Activated naive CD8-positive, alpha-beta T cell (primary cell): ENCODE measurements around the gene POMT1.
A peak's percentile ranks its signal among the peaks of the same experiment; 100 is the strongest.
"Not testable (repeated sequence)": the region's sequence is repeated elsewhere in the genome, so short reads cannot be mapped to it uniquely, and the experiment has no call there.

Source experiments
- H3K27ac Mint-ChIP-seq: one replicate; pipeline ENCODE4 v1.8.0; 2021; ENCODE audit warnings: mixed read lengths
- H3K27me3 Mint-ChIP-seq: one replicate; pipeline ENCODE4 v1.8.0; 2021; ENCODE audit warnings: mixed read lengths
- H3K36me3 Mint-ChIP-seq: one replicate; pipeline ENCODE4 v1.8.0; 2021; ENCODE audit warnings: mixed read lengths
- H3K4me1 Mint-ChIP-seq: one replicate; pipeline ENCODE4 v1.8.0; 2021; ENCODE audit warnings: low read depth, mixed read lengths
- H3K4me3 Mint-ChIP-seq: one replicate; pipeline ENCODE4 v1.8.0; 2021; ENCODE audit warnings: mild to moderate bottlenecking, mixed read lengths
- H3K9me3 Mint-ChIP-seq: one replicate; pipeline ENCODE4 v1.8.0; 2021; ENCODE audit warnings: low read depth, mixed read lengths

POMT1 gene, protein sequence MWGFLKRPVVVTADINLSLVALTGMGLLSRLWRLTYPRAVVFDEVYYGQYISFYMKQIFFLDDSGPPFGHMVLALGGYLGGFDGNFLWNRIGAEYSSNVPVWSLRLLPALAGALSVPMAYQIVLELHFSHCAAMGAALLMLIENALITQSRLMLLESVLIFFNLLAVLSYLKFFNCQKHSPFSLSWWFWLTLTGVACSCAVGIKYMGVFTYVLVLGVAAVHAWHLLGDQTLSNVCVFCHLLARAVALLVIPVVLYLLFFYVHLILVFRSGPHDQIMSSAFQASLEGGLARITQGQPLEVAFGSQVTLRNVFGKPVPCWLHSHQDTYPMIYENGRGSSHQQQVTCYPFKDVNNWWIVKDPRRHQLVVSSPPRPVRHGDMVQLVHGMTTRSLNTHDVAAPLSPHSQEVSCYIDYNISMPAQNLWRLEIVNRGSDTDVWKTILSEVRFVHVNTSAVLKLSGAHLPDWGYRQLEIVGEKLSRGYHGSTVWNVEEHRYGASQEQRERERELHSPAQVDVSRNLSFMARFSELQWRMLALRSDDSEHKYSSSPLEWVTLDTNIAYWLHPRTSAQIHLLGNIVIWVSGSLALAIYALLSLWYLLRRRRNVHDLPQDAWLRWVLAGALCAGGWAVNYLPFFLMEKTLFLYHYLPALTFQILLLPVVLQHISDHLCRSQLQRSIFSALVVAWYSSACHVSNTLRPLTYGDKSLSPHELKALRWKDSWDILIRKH

DNA sequence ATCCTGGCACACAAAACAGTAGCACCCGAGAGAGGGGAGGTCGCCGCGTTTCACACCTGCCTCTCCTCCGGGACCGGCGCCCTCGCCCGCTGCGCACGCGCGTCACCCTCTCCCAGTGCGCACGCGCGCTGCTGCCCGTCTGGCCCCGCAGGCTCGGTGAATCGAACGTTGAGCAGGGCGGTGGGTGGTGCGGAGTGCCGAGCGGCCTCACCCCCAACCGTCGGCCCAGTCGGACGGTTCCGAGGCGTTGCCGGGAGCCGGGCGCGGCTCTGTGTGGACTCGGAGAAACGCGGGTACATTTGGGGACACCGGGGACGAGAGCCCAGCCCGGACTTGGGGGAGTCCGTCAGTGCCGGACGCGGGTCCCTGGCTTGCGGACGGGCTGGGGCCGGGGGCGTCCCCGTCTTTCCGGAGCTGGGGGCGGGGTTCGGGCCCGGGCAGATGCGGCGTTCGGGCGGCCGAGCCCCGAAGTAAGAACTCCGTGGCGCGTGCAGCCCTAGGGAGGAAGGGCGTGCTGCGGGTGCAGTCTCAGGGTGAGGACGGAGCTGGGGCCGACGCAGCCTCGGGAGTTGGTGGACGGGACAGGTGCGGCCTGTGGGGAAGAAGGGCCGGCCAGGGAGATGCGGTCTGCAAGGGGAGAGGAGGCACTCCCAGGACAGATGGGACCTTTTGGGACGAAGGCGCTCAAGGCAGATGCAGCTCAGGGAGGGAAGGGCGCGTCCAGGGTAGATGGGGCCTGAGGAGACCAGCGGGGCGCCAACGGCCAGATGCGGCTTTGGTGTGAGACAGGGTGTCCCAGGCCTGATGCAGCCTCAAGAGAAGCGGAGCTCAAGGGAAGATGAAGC lies at the start of gene POMT1:
Gene POMT1, plus strand, starts transcription at position 138 of the 845 bp plus-strand sequence. CDS start 1,301 bp downstream, outside the sequence.
- H3K27ac Mint-ChIP-seq = peak within 1 kb of the TSS; percentile 86
- H3K36me3 Mint-ChIP-seq = peaks cover 4% of the 10 kb centered on the region
- no peaks in the 10 kb centered on the region for H3K9me3 Mint-ChIP-seq
- H3K4me1 Mint-ChIP-seq = peaks cover 67% of the 10 kb centered on the region
- H3K27me3 Mint-ChIP-seq = no peaks in the 10 kb centered on the region
- peak within 1 kb of the TSS; percentile 94 for H3K4me3 Mint-ChIP-seq

DNA sequence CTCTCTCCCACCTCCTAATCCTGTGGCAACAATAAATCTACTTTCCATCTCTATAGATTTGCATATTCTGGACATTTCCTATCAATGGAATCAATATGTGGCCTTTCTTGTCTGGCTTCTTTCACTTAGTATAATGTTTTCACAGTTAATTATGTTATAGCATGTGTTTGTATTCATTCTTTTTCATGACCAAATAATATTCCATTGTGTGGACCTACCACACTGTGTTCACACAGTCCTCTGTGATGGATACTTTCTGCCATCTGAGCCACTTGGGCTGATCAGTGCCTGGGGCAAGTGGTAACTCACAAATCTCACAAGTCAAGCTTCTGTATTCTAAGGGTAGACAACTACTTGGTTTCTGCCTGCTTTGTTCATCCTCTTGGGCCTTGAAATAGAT lies 48.7 kb upstream of the POMT1 start:
- Mint-ChIP-seq H3K27me3 (no peaks in the 10 kb centered on the region), H3K4me1 (peaks cover 22% of the 10 kb centered on the region), H3K4me3 (no peak overlapping the region), H3K36me3 (peaks cover 8% of the 10 kb centered on the region), H3K9me3 (no peaks in the 10 kb centered on the region), H3K27ac (no peak overlapping the region)

DNA sequence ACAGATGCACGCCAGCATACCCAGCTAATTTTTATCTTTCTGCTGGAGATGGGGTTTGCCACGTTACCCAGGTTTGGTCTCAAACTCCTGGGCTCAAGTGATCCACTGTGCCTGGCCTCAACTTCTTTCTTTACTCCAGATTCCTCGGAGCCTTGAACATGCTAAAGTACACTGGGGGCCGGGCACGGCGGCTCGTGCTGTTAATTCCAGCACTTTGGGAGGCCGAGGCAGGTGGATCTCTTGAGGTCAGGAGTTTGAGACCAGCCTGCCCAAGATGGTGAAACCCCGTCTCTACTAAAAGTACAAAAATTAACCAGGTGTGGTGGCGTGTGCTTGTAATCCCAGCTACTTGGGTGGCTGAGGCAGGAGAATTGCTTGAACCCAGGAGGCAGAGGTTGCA lies 47.1 kb upstream of the POMT1 start:
- not testable (repeated sequence) for H3K27ac Mint-ChIP-seq, H3K27me3 Mint-ChIP-seq, H3K4me3 Mint-ChIP-seq, H3K9me3 Mint-ChIP-seq
- H3K36me3 Mint-ChIP-seq = peaks cover 10% of the 10 kb centered on the region
- H3K4me1 Mint-ChIP-seq = peaks cover 14% of the 10 kb centered on the region

DNA sequence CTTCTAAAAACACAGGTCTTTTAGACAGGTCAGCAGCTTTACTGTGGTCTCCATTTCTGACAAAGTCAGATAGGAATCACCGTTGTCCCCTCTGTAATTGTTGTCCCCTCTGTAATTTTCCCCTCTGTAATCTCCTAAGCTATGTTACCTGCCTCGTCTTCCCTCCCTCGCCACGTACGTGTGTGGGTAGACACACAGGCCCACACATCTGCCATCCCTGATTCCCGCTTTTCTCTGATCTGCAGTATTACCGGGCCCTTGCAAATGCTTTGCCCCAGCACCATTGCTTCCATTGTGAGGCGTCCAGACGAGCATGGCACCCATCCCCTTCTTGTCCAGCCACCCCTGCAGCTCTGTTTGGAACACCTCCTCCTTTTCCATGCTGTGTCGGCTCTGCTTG lies 45.0 kb upstream of the POMT1 start:
- Mint-ChIP-seq H3K27me3 (no peaks in the 10 kb centered on the region), H3K36me3 (peaks cover 10% of the 10 kb centered on the region), H3K4me1 (peaks cover 5% of the 10 kb centered on the region), H3K9me3 (no peaks in the 10 kb centered on the region), H3K4me3 (no peak overlapping the region), H3K27ac (peak overlapping the region; percentile 12)

DNA sequence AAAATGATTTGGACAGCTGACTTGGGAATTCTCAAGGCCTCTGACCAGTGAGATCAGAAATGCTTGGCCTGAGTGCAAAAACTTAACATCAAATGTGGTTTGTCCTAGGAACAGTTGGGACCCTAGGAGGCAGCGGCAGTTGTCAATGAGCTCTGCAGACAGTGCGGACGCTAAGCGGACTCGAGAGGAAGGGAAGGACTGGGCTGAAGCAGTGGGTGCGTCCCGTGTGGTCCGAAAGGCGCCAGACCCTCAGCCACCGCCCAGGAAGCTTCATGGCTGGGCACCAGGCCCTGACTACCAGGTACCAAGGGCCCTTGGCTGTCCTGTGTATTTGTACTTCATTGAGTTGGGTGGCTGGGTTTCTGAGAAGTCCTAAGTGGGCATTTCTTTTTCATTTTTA lies 43.7 kb upstream of the POMT1 start:
- Mint-ChIP-seq H3K27me3 (no peaks in the 10 kb centered on the region), H3K36me3 (peaks cover 9% of the 10 kb centered on the region), H3K9me3 (no peaks in the 10 kb centered on the region), H3K4me1 (peaks cover 1% of the 10 kb centered on the region), H3K27ac (no peak overlapping the region), H3K4me3 (no peak overlapping the region)

DNA sequence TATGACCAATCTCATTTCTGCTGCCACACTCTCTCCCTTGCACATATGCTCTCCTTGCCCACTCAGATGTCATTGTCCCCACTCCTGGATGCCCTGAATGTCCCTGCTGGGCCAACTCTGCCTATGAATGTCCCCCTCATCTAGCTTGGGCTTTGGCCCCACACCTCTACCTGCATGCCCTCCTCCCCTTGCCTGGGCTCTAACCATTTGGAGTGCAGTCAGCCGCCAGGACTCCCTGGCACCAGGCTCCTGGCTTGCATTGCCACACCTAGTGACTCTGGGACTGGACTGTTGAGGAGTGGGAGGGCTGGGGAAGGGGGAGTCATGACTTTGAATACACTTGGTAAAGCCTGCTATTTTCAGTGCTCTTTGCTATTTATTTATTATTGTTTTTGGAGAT lies 41.6 kb upstream of the POMT1 start:
- Mint-ChIP-seq H3K27me3 (no peaks in the 10 kb centered on the region), H3K4me3 (no peak overlapping the region), H3K36me3 (peaks cover 10% of the 10 kb centered on the region), H3K27ac (no peak overlapping the region), H3K9me3 (no peaks in the 10 kb centered on the region), H3K4me1 (peaks cover 1% of the 10 kb centered on the region)

DNA sequence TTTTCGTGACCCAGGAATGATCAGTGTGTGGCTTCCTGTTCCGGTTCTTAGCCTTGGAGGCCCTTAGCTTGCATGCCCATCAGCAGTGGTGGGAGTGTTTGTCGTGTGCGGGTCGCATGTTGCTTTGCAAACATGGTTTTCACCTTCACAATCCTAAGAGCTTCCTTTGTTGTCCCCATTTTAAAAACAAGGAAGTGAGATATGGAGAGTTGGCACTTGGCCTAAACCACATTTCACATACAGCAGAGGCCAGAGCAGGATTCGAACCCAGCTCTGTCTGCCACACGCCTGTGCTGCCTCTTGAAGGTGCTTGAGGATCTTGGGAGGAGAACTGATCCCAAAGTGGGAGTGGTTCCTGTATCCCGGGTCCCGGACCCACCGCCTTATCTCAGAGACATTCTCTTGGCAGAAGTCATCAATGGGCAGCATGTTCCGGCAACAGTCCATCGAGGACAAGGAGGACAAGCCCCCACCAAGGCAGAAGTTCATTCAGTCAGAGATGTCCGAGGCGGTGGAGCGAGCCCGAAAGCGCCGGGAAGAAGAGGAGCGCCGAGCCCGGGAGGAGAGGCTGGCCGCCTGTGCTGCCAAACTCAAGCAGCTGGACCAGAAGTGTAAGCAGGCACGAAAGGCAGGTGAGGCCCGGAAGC lies 38.2 kb upstream of the POMT1 start:
- H3K27me3 Mint-ChIP-seq = no peaks in the 10 kb centered on the region
- no peaks in the 10 kb centered on the region for H3K9me3 Mint-ChIP-seq
- no peak overlapping the region for H3K27ac Mint-ChIP-seq
- H3K4me3 Mint-ChIP-seq = no peak overlapping the region
- peaks cover 5% of the 10 kb centered on the region for H3K36me3 Mint-ChIP-seq
- no peaks in the 10 kb centered on the region for H3K4me1 Mint-ChIP-seq

DNA sequence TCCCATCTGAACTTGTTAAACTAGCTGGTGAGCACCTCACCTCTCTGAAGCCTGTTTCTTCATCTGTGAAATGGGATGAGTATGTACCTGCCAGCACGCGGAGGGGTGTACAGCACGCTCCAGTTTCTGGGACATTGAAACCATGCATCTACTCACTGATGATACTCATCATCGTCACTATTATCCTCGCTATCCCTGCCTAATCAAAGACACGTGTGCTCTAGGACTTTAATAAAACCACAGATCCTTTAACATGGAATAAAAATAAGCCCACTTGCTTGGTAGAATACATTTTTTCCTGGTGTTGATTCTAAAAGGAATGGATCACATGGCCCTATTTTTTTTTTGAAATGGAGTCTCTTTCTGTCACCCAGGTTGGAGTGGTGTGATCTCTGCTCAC lies 37.3 kb upstream of the POMT1 start:
- H3K27ac Mint-ChIP-seq = no peak overlapping the region

DNA sequence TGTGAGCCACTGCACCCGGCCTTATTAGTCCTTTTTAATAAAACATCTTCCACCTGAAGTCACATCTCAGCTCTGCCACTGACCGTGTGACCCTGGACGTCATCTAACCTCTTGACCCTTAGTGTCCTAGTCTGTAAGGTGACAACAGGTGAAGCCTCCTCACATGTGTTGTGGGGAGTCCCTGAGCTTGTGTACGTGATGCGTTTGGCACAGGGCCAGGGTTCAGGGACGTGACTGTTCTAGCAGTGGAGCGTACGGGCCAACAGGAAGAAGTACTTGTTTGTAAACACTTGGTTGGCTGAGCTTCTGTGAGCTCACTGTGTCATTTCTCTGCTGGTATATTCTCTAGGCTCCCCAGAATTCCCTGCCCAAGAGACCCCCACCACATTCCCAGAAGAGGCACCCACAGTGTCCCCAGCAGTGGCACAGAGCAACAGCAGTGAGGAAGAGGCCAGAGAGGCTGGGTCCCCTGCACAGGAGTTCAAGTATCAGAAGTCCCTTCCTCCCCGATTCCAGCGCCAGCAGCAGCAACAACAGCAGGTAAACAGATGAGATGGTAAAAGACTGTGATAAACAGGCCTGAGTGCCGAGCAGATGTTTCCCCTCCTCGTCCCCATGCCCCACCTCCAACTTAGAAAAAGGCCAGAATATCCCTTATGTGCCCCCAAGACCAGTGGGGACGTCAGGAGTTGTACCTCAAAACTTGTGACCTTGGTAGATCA lies 35.3 kb upstream of the POMT1 start:
- Mint-ChIP-seq H3K36me3 (peaks cover 12% of the 10 kb centered on the region), H3K4me1 (peaks cover 1% of the 10 kb centered on the region), H3K27ac (peak overlapping the region; percentile 41)

More for the DNA sequence above, 37.3 kb upstream of the POMT1 start:
- Mint-ChIP-seq H3K4me1 (no peaks in the 10 kb centered on the region), H3K4me3 (no peak overlapping the region), H3K36me3 (peaks cover 8% of the 10 kb centered on the region), H3K9me3 (no peaks in the 10 kb centered on the region), H3K27me3 (no peaks in the 10 kb centered on the region)

DNA sequence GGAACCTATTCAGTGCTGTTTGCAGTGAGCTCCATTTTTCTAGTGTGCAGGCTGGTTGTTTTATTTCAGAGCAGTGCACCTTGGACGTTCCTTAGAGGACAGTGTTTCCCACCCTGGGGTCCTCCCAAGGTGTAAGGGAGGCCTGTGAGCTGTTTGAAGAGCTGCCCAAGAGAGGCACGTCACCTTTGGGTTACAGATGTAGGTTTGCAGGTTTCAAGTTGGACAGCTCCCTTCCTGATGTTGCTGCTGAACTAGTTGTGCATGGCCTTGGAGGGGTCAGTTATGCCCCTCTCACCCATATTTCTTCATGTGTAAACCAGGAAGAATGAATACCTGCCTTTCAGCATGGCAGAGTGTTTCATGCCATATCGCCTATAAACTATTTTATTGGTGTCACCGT lies 34.7 kb upstream of the POMT1 start:
- Mint-ChIP-seq H3K36me3 (peaks cover 14% of the 10 kb centered on the region), H3K27me3 (no peaks in the 10 kb centered on the region)

More for the DNA sequence above, 35.3 kb upstream of the POMT1 start:
- Mint-ChIP-seq H3K4me3 (no peak overlapping the region), H3K9me3 (no peaks in the 10 kb centered on the region), H3K27me3 (no peaks in the 10 kb centered on the region)

DNA sequence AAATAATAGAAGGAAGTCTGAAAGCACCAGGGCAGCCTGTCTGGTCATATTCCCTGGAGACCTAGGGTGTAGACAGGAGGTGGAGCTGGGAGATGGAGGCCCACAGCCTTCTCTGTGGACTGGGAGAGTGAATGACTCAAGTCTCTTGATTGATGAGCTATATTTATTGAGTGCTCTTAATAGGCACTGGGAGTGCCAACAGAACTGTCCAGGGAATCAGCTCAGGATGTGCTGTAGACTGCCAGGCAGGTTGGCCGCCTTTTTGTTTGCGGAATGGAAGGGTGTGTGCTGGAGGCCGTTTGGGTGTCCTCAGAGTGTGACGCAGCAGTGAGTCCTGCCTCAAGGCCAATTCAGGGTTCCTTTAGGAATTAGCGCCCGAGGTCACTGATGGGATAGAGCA lies 33.4 kb upstream of the POMT1 start:
- H3K36me3 Mint-ChIP-seq = peaks cover 14% of the 10 kb centered on the region
- H3K9me3 Mint-ChIP-seq = no peaks in the 10 kb centered on the region
- H3K4me1 Mint-ChIP-seq = peaks cover 1% of the 10 kb centered on the region
- H3K4me3 Mint-ChIP-seq = no peak overlapping the region
- no peaks in the 10 kb centered on the region for H3K27me3 Mint-ChIP-seq
- H3K27ac Mint-ChIP-seq = peak overlapping the region; percentile 43

More for the DNA sequence above, 34.7 kb upstream of the POMT1 start:
- H3K9me3 Mint-ChIP-seq = no peaks in the 10 kb centered on the region
- H3K27ac Mint-ChIP-seq = no peak overlapping the region
- H3K4me1 Mint-ChIP-seq = peaks cover 1% of the 10 kb centered on the region
- H3K4me3 Mint-ChIP-seq = no peak overlapping the region

DNA sequence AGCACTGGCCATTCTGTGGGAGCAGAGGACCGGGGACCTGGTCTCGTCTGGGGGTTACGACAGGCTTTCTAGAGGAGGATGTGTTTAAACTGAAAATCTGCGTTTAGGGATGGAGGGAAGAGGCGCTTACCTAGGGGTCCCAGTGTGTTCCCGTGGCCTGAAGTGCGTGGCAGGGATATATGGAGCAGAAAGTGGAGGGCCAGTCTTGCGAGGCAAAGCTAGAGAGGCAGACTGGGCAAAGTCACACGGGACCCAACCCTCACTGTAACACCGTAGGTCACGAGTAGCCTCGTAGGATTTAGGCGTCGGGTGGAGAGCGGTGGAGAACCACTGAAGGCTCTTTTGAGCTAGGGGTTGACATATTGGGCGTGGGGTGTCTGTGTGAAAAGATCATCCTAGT lies 32.8 kb upstream of the POMT1 start:
- H3K4me3 Mint-ChIP-seq = no peak overlapping the region
- peaks cover 1% of the 10 kb centered on the region for H3K4me1 Mint-ChIP-seq
- H3K36me3 Mint-ChIP-seq = peaks cover 14% of the 10 kb centered on the region
- no peaks in the 10 kb centered on the region for H3K27me3 Mint-ChIP-seq
- H3K27ac Mint-ChIP-seq = peak overlapping the region; percentile 64
- no peaks in the 10 kb centered on the region for H3K9me3 Mint-ChIP-seq

DNA sequence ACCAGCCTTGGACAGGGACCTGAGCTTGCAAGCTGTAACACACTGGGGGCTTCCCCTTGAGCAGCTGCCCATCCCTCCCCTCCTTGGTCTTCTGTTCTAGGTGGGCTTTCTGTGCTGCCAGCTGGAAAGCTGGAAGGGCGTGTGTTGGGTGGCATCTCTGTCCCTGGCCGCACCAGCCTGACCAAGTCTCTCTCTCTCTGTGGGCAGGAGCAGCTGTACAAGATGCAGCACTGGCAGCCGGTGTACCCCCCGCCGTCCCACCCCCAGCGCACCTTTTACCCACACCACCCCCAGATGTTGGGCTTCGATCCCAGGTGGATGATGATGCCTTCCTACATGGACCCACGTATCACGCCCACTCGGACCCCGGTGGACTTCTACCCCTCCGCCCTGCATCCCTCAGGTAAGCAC lies 32.1 kb upstream of the POMT1 start:
- H3K4me3 Mint-ChIP-seq = no peak overlapping the region
- no peaks in the 10 kb centered on the region for H3K9me3 Mint-ChIP-seq
- no peaks in the 10 kb centered on the region for H3K27me3 Mint-ChIP-seq
- peaks cover 12% of the 10 kb centered on the region for H3K36me3 Mint-ChIP-seq
- H3K27ac Mint-ChIP-seq = no peak overlapping the region
- H3K4me1 Mint-ChIP-seq = peaks cover 1% of the 10 kb centered on the region

DNA sequence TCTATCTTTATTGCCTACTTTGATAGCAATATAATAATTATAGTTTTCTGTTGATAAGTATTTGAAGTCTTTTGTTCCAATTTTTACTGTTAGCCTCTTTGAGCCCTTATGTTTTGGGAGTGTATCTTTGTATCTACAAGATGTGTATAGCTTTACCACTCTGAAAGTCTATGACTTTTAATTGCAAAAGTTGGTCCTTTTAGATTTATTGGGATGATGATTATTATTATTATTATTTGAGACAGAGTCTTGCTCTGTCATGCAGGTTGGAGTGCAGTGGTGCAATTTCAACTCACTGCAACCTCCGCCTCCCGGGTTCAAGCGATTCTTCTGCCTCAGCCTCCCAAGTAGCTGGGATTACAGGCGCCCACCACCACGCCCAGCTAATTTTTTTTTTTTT lies 30.6 kb upstream of the POMT1 start:
- not testable (repeated sequence) for H3K4me3 Mint-ChIP-seq, H3K9me3 Mint-ChIP-seq, H3K27me3 Mint-ChIP-seq, H3K4me1 Mint-ChIP-seq, H3K27ac Mint-ChIP-seq
- peaks cover 12% of the 10 kb centered on the region for H3K36me3 Mint-ChIP-seq
